ENCODE measurements around the gene CAPN15.

DNA sequence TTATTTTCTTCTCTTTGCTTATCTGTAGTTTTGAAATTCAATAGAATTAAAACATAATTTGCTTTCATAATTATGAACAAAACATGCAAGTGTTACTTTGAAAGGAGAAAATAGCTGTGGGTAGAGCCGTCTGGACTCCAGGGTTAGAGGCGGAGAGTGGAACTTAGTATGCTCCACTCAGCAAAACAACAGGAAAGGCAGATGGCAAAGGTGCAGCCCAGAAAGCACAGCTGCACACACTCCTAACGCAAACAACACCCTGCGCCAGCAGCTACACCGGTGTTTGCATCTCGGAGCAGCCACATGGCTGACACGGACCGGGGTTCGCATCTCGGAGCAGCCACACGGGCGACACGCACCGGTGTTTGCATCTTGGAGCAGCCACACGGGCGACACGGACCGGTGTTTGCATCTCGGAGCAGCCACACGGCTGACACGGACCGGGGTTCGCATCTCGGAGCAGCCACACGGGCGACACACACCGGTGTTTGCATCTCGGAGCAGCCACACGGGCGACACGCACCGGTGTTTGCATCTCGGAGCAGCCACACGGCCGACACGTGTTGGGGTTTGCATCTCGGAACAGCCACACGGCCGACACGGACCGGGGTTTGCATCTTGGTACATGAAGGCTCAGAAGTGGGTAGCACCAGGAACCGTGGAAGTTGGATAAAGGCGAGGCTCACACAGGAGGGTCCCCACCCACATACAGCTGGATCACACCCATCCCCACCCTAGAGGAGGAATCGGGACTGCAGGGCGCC is 12.2 kb upstream of the CAPN15 start:
- TF ChIP-seq RARB (CRISPR knock-in tag; IDR thresholded peaks at IDR 0.05) (no peak), PPARA (CRISPR knock-in tag; IDR thresholded peaks at IDR 0.05; ENCODE audit: borderline replicate concordance) (no peak), GLIS3 (CRISPR knock-in tag; IDR thresholded peaks at IDR 0.05) (no peak), ZFP3 (CRISPR knock-in tag; IDR thresholded peaks at IDR 0.05) (no peak), OSR1 (CRISPR knock-in tag; IDR thresholded peaks at IDR 0.05) (no peak), TOX (CRISPR knock-in tag; IDR thresholded peaks at IDR 0.05; ENCODE audit: borderline replicate concordance) (no peak), ARNTL (CRISPR knock-in tag; IDR thresholded peaks at IDR 0.05; ENCODE audit: borderline replicate concordance, low read depth) (no peak), ESRRG (CRISPR knock-in tag; IDR thresholded peaks at IDR 0.05) (no peak)
- TF ChIP-seq, protein P1, sequence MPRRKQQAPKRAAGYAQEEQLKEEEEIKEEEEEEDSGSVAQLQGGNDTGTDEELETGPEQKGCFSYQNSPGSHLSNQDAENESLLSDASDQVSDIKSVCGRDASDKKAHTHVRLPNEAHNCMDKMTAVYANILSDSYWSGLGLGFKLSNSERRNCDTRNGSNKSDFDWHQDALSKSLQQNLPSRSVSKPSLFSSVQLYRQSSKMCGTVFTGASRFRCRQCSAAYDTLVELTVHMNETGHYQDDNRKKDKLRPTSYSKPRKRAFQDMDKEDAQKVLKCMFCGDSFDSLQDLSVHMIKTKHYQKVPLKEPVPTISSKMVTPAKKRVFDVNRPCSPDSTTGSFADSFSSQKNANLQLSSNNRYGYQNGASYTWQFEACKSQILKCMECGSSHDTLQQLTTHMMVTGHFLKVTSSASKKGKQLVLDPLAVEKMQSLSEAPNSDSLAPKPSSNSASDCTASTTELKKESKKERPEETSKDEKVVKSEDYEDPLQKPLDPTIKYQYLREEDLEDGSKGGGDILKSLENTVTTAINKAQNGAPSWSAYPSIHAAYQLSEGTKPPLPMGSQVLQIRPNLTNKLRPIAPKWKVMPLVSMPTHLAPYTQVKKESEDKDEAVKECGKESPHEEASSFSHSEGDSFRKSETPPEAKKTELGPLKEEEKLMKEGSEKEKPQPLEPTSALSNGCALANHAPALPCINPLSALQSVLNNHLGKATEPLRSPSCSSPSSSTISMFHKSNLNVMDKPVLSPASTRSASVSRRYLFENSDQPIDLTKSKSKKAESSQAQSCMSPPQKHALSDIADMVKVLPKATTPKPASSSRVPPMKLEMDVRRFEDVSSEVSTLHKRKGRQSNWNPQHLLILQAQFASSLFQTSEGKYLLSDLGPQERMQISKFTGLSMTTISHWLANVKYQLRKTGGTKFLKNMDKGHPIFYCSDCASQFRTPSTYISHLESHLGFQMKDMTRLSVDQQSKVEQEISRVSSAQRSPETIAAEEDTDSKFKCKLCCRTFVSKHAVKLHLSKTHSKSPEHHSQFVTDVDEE (CRISPR knock-in tag; IDR thresholded peaks at IDR 0.05): no peak
